HEK293T (cell line): ENCODE data around the gene AKT3.
"Not testable (repeated sequence)": the region's sequence is repeated elsewhere in the genome, so short reads cannot be mapped to it uniquely, and the experiment has no call there.

Experiments
- CTCF ChIA-PET: fragments of 350-600 bp; formaldehyde crosslinking; extraction: SDS; loops from one replicate; lab custom pipeline; 2021; ENCODE audit warnings: antibody characterized with exemption, inconsistent platforms; lab: Yijun Ruan, JAX
- POLR2A ChIA-PET: fragments of 350-600 bp; formaldehyde crosslinking; extraction: SDS; loops from one replicate; lab custom pipeline; 2020; ENCODE audit warnings: antibody characterized with exemption, inconsistent platforms; lab: Yijun Ruan, JAX
- DNase-seq: peaks from one replicate; pipeline ENCODE4 v3.0.0; 2012; ENCODE audit warnings: mixed read lengths; ENCODE audit errors: extremely low spot score
- ARNT ChIP-seq: fragments of 450-650 bp; IDR thresholded peaks from 2 replicates; pipeline ENCODE4 v1.6.1; 2017; ENCODE audit warnings: mild to moderate bottlenecking
- BHLHE40 ChIP-seq: fragments of 450-650 bp; IDR thresholded peaks from 2 replicates; pipeline ENCODE4 v1.6.1; 2016; ENCODE audit warnings: mild to moderate bottlenecking, moderate library complexity, borderline replicate concordance
- CTBP1 ChIP-seq: fragments of 450-650 bp; IDR thresholded peaks from 2 replicates; pipeline ENCODE4 v1.6.1; 2016; ENCODE audit warnings: borderline replicate concordance
- ELF4 ChIP-seq: fragments of 450-650 bp; IDR thresholded peaks from 2 replicates; pipeline ENCODE4 v1.6.1; 2017; ENCODE audit warnings: antibody characterized with exemption
- FOXA1 ChIP-seq: fragments of 450-650 bp; IDR thresholded peaks from 2 replicates; pipeline ENCODE4 v1.6.1; 2016; ENCODE audit warnings: mild to moderate bottlenecking
- FOXK2 ChIP-seq: fragments of 450-650 bp; IDR thresholded peaks from 2 replicates; pipeline ENCODE4 v1.6.1; 2016; ENCODE audit warnings: mild to moderate bottlenecking
- FOXM1 ChIP-seq: fragments of 450-650 bp; IDR thresholded peaks from 2 replicates; pipeline ENCODE4 v1.6.1; 2017; ENCODE audit warnings: mild to moderate bottlenecking, borderline replicate concordance
- HDGF ChIP-seq: fragments of 450-650 bp; IDR thresholded peaks from 2 replicates; pipeline ENCODE4 v1.6.1; 2017; ENCODE audit warnings: antibody characterized with exemption, borderline replicate concordance
- L3MBTL2 ChIP-seq: fragments of 450-650 bp; conservative IDR thresholded peaks from 2 replicates; pipeline ENCODE4 v1.6.1; 2016; ENCODE audit warnings: mild to moderate bottlenecking
- LEF1 ChIP-seq: fragments of 450-650 bp; IDR thresholded peaks from 2 replicates; pipeline ENCODE4 v1.6.1; 2017; ENCODE audit warnings: mild to moderate bottlenecking, borderline replicate concordance
- NFRKB ChIP-seq: fragments of 450-650 bp; IDR thresholded peaks from 2 replicates; pipeline ENCODE4 v1.6.1; 2016; ENCODE audit warnings: mild to moderate bottlenecking, moderate library complexity
- PKNOX1 ChIP-seq: fragments of 450-650 bp; IDR thresholded peaks from 2 replicates; pipeline ENCODE4 v1.6.1; 2016
- SP1 ChIP-seq: fragments of 450-650 bp; IDR thresholded peaks from 2 replicates; pipeline ENCODE4 v1.6.1; 2017
- SUZ12 ChIP-seq: fragments of 450-650 bp; IDR thresholded peaks from 2 replicates; pipeline ENCODE4 v1.6.1; 2016; ENCODE audit warnings: mild to moderate bottlenecking
- TARDBP ChIP-seq: fragments of 450-650 bp; IDR thresholded peaks from 2 replicates; pipeline ENCODE4 v1.6.1; 2016
- ZNF384 ChIP-seq: fragments of 450-650 bp; IDR thresholded peaks from 2 replicates; pipeline ENCODE4 v1.6.1; 2016

Gene AKT3

GRCh38 chr1:243663651-243664050 is 186.4 kb downstream of the AKT3 start:
- POLR2A ChIA-PET, result no interaction called here
- TF ChIP-seq SUZ12, result no peak
- TF ChIP-seq HDGF, result no peak
- TF ChIP-seq ZNF384, result no peak
- no peak for TF ChIP-seq ARNT
- no peak for TF ChIP-seq PKNOX1
- no peak for TF ChIP-seq CTBP1
- TF ChIP-seq FOXK2, result no peak
- no peak for TF ChIP-seq FOXA1
- TF ChIP-seq BHLHE40, result no peak
- TF ChIP-seq SP1, result no peak
- no peak for TF ChIP-seq FOXM1
- no peak for TF ChIP-seq L3MBTL2
- CTCF ChIA-PET, result no interaction called here
- DNase-seq, result no peak

GRCh38 chr1:243662169-243662568 is 187.9 kb downstream of the AKT3 start:
- POLR2A ChIA-PET, CTCF ChIA-PET, DNase-seq: not testable (repeated sequence)

- TF ChIP-seq ELF4 (no peak), LEF1 (no peak), SP1 (no peak), HDGF (no peak), FOXA1 (no peak), TARDBP (no peak), CTBP1 (no peak), FOXM1 (no peak), BHLHE40 (no peak), FOXK2 (no peak), NFRKB (no peak), PKNOX1 (no peak)
- no peak for DNase-seq
- ChIA-PET CTCF (no interaction called here), POLR2A (no interaction called here)
Observed at GRCh38 chr1:243658594-243659105, 191.4 kb downstream of the AKT3 start.

- ChIA-PET CTCF (interaction anchor here (0.8 kb wide), 1 partner anchor 93 kb away, joined by 3 read pairs; no protein-coding TSS in a partner anchor), POLR2A (no interaction called here)
- DNase-seq, result no peak
- TF ChIP-seq FOXK2, result no peak
Observed at GRCh38 chr1:243657793-243658192, 192.2 kb downstream of the AKT3 start.

GRCh38 chr1:243649530-243649929 is 200.5 kb downstream of the AKT3 start:
- CTCF ChIA-PET, DNase-seq, POLR2A ChIA-PET: not testable (repeated sequence)

- CTCF ChIA-PET, result no interaction called here
Observed at GRCh38 chr1:243646841-243647240, 203.2 kb downstream of the AKT3 start.

GRCh38 chr1:243645281-243645680 is 204.8 kb downstream of the AKT3 start:
- TF ChIP-seq NFRKB (no peak), LEF1 (no peak), FOXM1 (no peak), BHLHE40 (no peak), ARNT (no peak), CTBP1 (no peak), FOXA1 (no peak), ELF4 (no peak), L3MBTL2 (no peak), TARDBP (no peak), SP1 (no peak), HDGF (no peak), PKNOX1 (no peak), ZNF384 (no peak)
- CTCF ChIA-PET, result no interaction called here
- POLR2A ChIA-PET, result no interaction called here
- no peak for DNase-seq

More at GRCh38 chr1:243646841-243647240, 203.2 kb downstream of the AKT3 start:
- DNase-seq, result no peak
- TF ChIP-seq TARDBP, result no peak
- no peak for TF ChIP-seq SP1
- no peak for TF ChIP-seq L3MBTL2
- TF ChIP-seq BHLHE40, result no peak
- TF ChIP-seq FOXK2, result no peak
- no peak for TF ChIP-seq FOXM1
- no peak for TF ChIP-seq LEF1
- no peak for TF ChIP-seq ELF4
- no peak for TF ChIP-seq FOXA1
- no peak for TF ChIP-seq SUZ12
- TF ChIP-seq ZNF384, result no peak
- TF ChIP-seq HDGF, result no peak
- TF ChIP-seq NFRKB, result no peak
- no peak for TF ChIP-seq PKNOX1
- TF ChIP-seq ARNT, result no peak
- TF ChIP-seq CTBP1, result no peak
- POLR2A ChIA-PET, result no interaction called here
